Keratinocyte (primary cell): ENCODE data around the gene ACBD5.

Experiments
- CTCF ChIP-seq, 3 experiments: IDR thresholded peaks in 1 of 3; conservative IDR thresholded peaks in 1 of 3; optimal IDR thresholded peaks in 1 of 3; 2 replicates in 2 of 3; 3 replicates in 1 of 3; pipeline versions ENCODE3 to v1.5.1; 2011; ENCODE audit warnings: low read length in 3 of 3, mild to moderate bottlenecking in 3 of 3, moderate library complexity in 2 of 3, control low read depth in 1 of 3, inconsistent platforms in 1 of 3; ENCODE audit not compliant: insufficient read depth in 2 of 3; ENCODE audit errors: extremely low read depth in 1 of 3
- EZH2 ChIP-seq: IDR thresholded peaks from one replicate; pipeline ENCODE4 v1.6.1; 2012; ENCODE audit warnings: inconsistent platforms, mild to moderate bottlenecking, low read length, moderate library complexity

DNA sequence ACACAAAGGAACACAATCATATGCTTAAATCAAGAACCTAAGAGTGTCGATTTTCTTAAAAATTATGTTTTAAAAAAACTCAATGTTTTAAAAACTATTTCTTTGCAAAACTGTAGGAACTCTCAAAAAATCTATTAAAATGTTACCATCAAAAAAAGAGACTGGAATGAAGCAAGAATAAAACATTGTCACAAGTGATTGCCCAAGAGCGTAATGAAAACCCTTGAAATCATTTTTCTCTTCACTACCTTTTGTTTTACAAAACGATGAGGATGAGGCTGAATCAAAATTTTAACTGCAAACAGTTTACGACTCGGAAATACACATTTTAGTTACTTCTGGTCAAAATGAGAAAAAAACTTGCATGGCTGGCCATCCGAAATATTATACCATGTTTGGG, 87.3 kb downstream of the ACBD5 start:
- no peak for TF ChIP-seq CTCF (optimal IDR thresholded peaks at IDR 0.05 in 1 of 3, IDR thresholded peaks at IDR 0.05 in 1 of 3, conservative IDR thresholded peaks at IDR 0.05 in 1 of 3; ENCODE audit: extremely low read depth in 1 of 3, insufficient read depth in 2 of 3, low read length in 3 of 3)
- TF ChIP-seq EZH2, result no peak
